GM18868 (cell line): Measurements from ENCODE around the gene SMCO1.
"Not testable (repeated sequence)": the region's sequence is repeated elsewhere in the genome, so short reads cannot be mapped to it uniquely, and the experiment has no call there.

Source experiments
- ATAC-seq: cut with Tn5 transposase; IDR thresholded peaks from one replicate; pipeline ENCODE4 v1.9.1; 2021; ENCODE audit warnings: mild to moderate bottlenecking, moderate library complexity; ENCODE audit not compliant: unreplicated experiment

SMCO1 gene

GRCh38 chr3:196514913-196515621 is at the start of gene SMCO1:
TSS of gene SMCO1 (minus strand) at chr3:196515346. CDS start at chr3:196515209, 137 bp downstream.
- no peak for ATAC-seq

- ATAC-seq: no peak
Observed at GRCh38 chr3:196563721-196564225, 48.6 kb upstream of the SMCO1 start.

GRCh38 chr3:196559826-196560225 is 44.7 kb upstream of the SMCO1 start:
- no peak for ATAC-seq

- no peak for ATAC-seq
Observed at GRCh38 chr3:196558476-196558875, 43.3 kb upstream of the SMCO1 start.

GRCh38 chr3:196557236-196557635 is 42.1 kb upstream of the SMCO1 start:
- no peak for ATAC-seq

- no peak for ATAC-seq
Observed at GRCh38 chr3:196555295-196555694, 40.1 kb upstream of the SMCO1 start.

- ATAC-seq: no peak
Observed at GRCh38 chr3:196554205-196554604, 39.1 kb upstream of the SMCO1 start.

GRCh38 chr3:196553551-196553950 is 38.4 kb upstream of the SMCO1 start:
- ATAC-seq: no peak

GRCh38 chr3:196552253-196552652 is 37.1 kb upstream of the SMCO1 start:
- ATAC-seq: no peak

GRCh38 chr3:196550172-196550571 is 35.0 kb upstream of the SMCO1 start:
- ATAC-seq: not testable (repeated sequence)

GRCh38 chr3:196549312-196549711 is 34.2 kb upstream of the SMCO1 start:
- ATAC-seq: not testable (repeated sequence)

GRCh38 chr3:196547067-196547466 is 31.9 kb upstream of the SMCO1 start:
- no peak for ATAC-seq

- ATAC-seq: no peak
Observed at GRCh38 chr3:196546537-196546936, 31.4 kb upstream of the SMCO1 start.

GRCh38 chr3:196544491-196544992 is 29.4 kb upstream of the SMCO1 start:
- ATAC-seq: no peak

- ATAC-seq: no peak
Observed at GRCh38 chr3:196541684-196542445, 26.7 kb upstream of the SMCO1 start.

GRCh38 chr3:196537319-196537984 is 22.3 kb upstream of the SMCO1 start:
- no peak for ATAC-seq

- no peak for ATAC-seq
Observed at GRCh38 chr3:196533260-196533681, 18.1 kb upstream of the SMCO1 start.

GRCh38 chr3:196531418-196531817 is 16.3 kb upstream of the SMCO1 start:
- ATAC-seq: no peak

- ATAC-seq: peak; percentile 85
Observed at GRCh38 chr3:196528639-196529233, 13.6 kb upstream of the SMCO1 start.

- no peak for ATAC-seq
Observed at GRCh38 chr3:196525141-196525540, 10.0 kb upstream of the SMCO1 start.

GRCh38 chr3:196524527-196524926 is 9.4 kb upstream of the SMCO1 start:
- ATAC-seq: no peak
